K562 (cell line): Measurements from ENCODE around the gene TIMM10. TPM values are rescaled to one million over a fixed set of nuclear protein-coding genes. Genes with fewer than 3 reads are reported as not detected.

Experiments
- CCAR2 ChIP-seq: fragments of 200-400 bp; formaldehyde crosslinking; IDR thresholded peaks from 2 replicates; pipeline ENCODE4 v1.6.1; 2017; ENCODE audit warnings: mild to moderate bottlenecking, low read depth, low read length
- E2F3 ChIP-seq: fragments of 250-450 bp; sonication (Bioruptor Pico); IDR thresholded peaks from 2 replicates; pipeline ENCODE4 v1.4.0; 2020; ENCODE audit warnings: mild to moderate bottlenecking
- FOXM1 ChIP-seq, 2 experiments: fragments of 450-650 bp in 1 of 2; sonication (generic) in 1 of 2; formaldehyde crosslinking in 1 of 2; IDR thresholded peaks; 2 replicates each; pipeline versions ENCODE4 v1.6.1 to v1.9.0; 2017 to 2022; ENCODE audit warnings: low read depth in 2 of 2, mild to moderate bottlenecking in 2 of 2, missing genetic modification reagents in 1 of 2, moderate library complexity in 1 of 2
- GATAD2A ChIP-seq: fragments of 450-650 bp; IDR thresholded peaks from 2 replicates; pipeline ENCODE4 v1.6.1; 2017
- HINFP ChIP-seq: fragments of 450-650 bp; conservative IDR thresholded peaks from 2 replicates; pipeline ENCODE4 v1.6.1; 2016; ENCODE audit warnings: missing genetic modification characterization, low read depth, mild to moderate bottlenecking, control low read depth, missing compliant biosample characterization
- HNRNPK ChIP-seq: fragments of 200-400 bp; formaldehyde crosslinking; IDR thresholded peaks from one replicate; pipeline ENCODE4 v1.6.1; 2018; ENCODE audit warnings: mild to moderate bottlenecking, low read depth, low read length; ENCODE audit not compliant: poor library complexity, severe bottlenecking
- JUN ChIP-seq, 2 experiments: sonication (generic) in 1 of 2; formaldehyde crosslinking in 1 of 2; IDR thresholded peaks; 2 replicates each; pipeline versions ENCODE4 v1.6.1 to v1.8.0; 2012 to 2022; ENCODE audit warnings: borderline replicate concordance in 2 of 2, mild to moderate bottlenecking in 2 of 2, improper control_type of control experiment in 1 of 2, low read depth in 1 of 2, low read length in 1 of 2, missing genetic modification reagents in 1 of 2
- MAFG ChIP-seq: fragments of 450-650 bp; conservative IDR thresholded peaks from 2 replicates; pipeline ENCODE4 v1.6.1; 2016; ENCODE audit warnings: missing genetic modification characterization, missing compliant biosample characterization
- POU5F1 ChIP-seq: fragments of 150-350 bp; IDR thresholded peaks from 2 replicates; pipeline ENCODE4 v1.6.1; 2014; ENCODE audit warnings: borderline replicate concordance, low read length, low read depth, mild to moderate bottlenecking; ENCODE audit not compliant: partially characterized antibody
- ZBTB26 ChIP-seq: fragments of 450-650 bp; formaldehyde crosslinking; IDR thresholded peaks from 2 replicates; pipeline ENCODE4 v1.4.0; 2022; ENCODE audit warnings: missing genetic modification characterization
- ZKSCAN3 ChIP-seq: fragments of 250-450 bp; sonication (Bioruptor Pico); IDR thresholded peaks from 2 replicates; pipeline ENCODE4 v1.4.0; 2020
- ZNF174 ChIP-seq: fragments of 250-450 bp; sonication (Bioruptor Pico); IDR thresholded peaks from 2 replicates; pipeline ENCODE4 v1.4.0; 2020; ENCODE audit warnings: mild to moderate bottlenecking
- ZNF561 ChIP-seq: fragments of 450-650 bp; formaldehyde crosslinking; conservative IDR thresholded peaks from 2 replicates; pipeline ENCODE4 v1.4.0; 2020; ENCODE audit warnings: mild to moderate bottlenecking, moderate library complexity
- polyA plus RNA-seq, 8 experiments: library from polyadenylated mRNA; depleted of rRNA in 4 of 8; stranded (reverse) in 5 of 8; unstranded in 3 of 8; fragments of >200 nt; fragmentation: Nextera tagmentation in 2 of 8; fragmentation: Illumina TruSeq in 1 of 8; extraction: Ambion mirVana in 2 of 8; extraction: Trizol in 1 of 8; gene quantifications; 2 replicates each; pipeline versions ENCODE4 v1.2.1 to v1.2.3, GENCODE V29; 2011 to 2014; ENCODE audit warnings: inconsistent platforms in 1 of 8, missing spikeins in 1 of 8
- total RNA-seq, 7 experiments: library from RNA; depleted of rRNA in 6 of 7; stranded (reverse); fragments of >200 nt in 6 of 7; fragmentation: Illumina TruSeq in 2 of 7; extraction: Trizol in 2 of 7; gene quantifications; 2 replicates each; pipeline versions ENCODE4 v1.2.1 to v1.2.3, GENCODE V29; 2011 to 2021; ENCODE audit warnings: low replicate concordance in 1 of 7
- TF ChIP-seq, protein P1 (sequence below): IDR thresholded peaks from 3 replicates; pipeline ENCODE4 v1.6.1; 2011; ENCODE audit warnings: borderline replicate concordance, mild to moderate bottlenecking, moderate library complexity; ENCODE audit not compliant: insufficient read length; ENCODE audit errors: extremely low read depth
- TF ChIP-seq, protein P2 (sequence below): fragments of 450-650 bp; IDR thresholded peaks from 2 replicates; pipeline ENCODE4 v1.6.1; 2017; ENCODE audit warnings: antibody characterized with exemption, mild to moderate bottlenecking

The TIMM10 gene
- total and polyA plus RNA-seq, 9 of the 15 experiments (the other 6 are each of a cell fraction or from before 2014, with no cell fraction given): 109 to 553 (median 172) TPM

GRCh38 chr11:57530596-57531507 is at the start of gene TIMM10 (continued):
- TF ChIP-seq HINFP (tag): no peak
- TF ChIP-seq FOXM1 (IDR thresholded peaks at IDR 0.05; ENCODE audit: low read depth): peak; percentile 81
- TF ChIP-seq FOXM1 (CRISPR knock-in tag; IDR thresholded peaks at IDR 0.05; ENCODE audit: low read depth): 0 out of 2 replicates have a peak, but pooled peaks have one; percentile 32
- TF ChIP-seq E2F3: no peak
- TF ChIP-seq, protein P1, sequence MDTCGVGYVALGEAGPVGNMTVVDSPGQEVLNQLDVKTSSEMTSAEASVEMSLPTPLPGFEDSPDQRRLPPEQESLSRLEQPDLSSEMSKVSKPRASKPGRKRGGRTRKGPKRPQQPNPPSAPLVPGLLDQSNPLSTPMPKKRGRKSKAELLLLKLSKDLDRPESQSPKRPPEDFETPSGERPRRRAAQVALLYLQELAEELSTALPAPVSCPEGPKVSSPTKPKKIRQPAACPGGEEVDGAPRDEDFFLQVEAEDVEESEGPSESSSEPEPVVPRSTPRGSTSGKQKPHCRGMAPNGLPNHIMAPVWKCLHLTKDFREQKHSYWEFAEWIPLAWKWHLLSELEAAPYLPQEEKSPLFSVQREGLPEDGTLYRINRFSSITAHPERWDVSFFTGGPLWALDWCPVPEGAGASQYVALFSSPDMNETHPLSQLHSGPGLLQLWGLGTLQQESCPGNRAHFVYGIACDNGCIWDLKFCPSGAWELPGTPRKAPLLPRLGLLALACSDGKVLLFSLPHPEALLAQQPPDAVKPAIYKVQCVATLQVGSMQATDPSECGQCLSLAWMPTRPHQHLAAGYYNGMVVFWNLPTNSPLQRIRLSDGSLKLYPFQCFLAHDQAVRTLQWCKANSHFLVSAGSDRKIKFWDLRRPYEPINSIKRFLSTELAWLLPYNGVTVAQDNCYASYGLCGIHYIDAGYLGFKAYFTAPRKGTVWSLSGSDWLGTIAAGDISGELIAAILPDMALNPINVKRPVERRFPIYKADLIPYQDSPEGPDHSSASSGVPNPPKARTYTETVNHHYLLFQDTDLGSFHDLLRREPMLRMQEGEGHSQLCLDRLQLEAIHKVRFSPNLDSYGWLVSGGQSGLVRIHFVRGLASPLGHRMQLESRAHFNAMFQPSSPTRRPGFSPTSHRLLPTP: no peak
- no peak for TF ChIP-seq ZNF561 (CRISPR knock-in tag)
- TF ChIP-seq ZBTB26: no peak
- peak; percentile 43 for TF ChIP-seq POU5F1
- TF ChIP-seq, protein P2, sequence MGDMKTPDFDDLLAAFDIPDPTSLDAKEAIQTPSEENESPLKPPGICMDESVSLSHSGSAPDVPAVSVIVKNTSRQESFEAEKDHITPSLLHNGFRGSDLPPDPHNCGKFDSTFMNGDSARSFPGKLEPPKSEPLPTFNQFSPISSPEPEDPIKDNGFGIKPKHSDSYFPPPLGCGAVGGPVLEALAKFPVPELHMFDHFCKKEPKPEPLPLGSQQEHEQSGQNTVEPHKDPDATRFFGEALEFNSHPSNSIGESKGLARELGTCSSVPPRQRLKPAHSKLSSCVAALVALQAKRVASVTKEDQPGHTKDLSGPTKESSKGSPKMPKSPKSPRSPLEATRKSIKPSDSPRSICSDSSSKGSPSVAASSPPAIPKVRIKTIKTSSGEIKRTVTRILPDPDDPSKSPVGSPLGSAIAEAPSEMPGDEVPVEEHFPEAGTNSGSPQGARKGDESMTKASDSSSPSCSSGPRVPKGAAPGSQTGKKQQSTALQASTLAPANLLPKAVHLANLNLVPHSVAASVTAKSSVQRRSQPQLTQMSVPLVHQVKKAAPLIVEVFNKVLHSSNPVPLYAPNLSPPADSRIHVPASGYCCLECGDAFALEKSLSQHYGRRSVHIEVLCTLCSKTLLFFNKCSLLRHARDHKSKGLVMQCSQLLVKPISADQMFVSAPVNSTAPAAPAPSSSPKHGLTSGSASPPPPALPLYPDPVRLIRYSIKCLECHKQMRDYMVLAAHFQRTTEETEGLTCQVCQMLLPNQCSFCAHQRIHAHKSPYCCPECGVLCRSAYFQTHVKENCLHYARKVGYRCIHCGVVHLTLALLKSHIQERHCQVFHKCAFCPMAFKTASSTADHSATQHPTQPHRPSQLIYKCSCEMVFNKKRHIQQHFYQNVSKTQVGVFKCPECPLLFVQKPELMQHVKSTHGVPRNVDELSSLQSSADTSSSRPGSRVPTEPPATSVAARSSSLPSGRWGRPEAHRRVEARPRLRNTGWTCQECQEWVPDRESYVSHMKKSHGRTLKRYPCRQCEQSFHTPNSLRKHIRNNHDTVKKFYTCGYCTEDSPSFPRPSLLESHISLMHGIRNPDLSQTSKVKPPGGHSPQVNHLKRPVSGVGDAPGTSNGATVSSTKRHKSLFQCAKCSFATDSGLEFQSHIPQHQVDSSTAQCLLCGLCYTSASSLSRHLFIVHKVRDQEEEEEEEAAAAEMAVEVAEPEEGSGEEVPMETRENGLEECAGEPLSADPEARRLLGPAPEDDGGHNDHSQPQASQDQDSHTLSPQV: no peak
- no peak for TF ChIP-seq GATAD2A
- no peak for TF ChIP-seq HNRNPK
- TF ChIP-seq MAFG (tag): no peak
- TF ChIP-seq JUN (IDR thresholded peaks at IDR 0.05; ENCODE audit: borderline replicate concordance, low read depth, low read length): peak; percentile 54; the same call in 1 of the 2 replicates
- TF ChIP-seq JUN (CRISPR knock-in tag; IDR thresholded peaks at IDR 0.05; ENCODE audit: borderline replicate concordance): no peak
- TF ChIP-seq ZKSCAN3: no peak
- TF ChIP-seq ZNF174 (CRISPR knock-in tag): no peak
- no peak for TF ChIP-seq CCAR2
